ENCODE measurements around the gene GSS. TPM values are rescaled to one million over a fixed set of nuclear protein-coding genes. Genes with fewer than 3 reads are reported as not detected.

Gene GSS
- polyA plus RNA-seq, 1 experiment: 71.6 TPM

DNA sequence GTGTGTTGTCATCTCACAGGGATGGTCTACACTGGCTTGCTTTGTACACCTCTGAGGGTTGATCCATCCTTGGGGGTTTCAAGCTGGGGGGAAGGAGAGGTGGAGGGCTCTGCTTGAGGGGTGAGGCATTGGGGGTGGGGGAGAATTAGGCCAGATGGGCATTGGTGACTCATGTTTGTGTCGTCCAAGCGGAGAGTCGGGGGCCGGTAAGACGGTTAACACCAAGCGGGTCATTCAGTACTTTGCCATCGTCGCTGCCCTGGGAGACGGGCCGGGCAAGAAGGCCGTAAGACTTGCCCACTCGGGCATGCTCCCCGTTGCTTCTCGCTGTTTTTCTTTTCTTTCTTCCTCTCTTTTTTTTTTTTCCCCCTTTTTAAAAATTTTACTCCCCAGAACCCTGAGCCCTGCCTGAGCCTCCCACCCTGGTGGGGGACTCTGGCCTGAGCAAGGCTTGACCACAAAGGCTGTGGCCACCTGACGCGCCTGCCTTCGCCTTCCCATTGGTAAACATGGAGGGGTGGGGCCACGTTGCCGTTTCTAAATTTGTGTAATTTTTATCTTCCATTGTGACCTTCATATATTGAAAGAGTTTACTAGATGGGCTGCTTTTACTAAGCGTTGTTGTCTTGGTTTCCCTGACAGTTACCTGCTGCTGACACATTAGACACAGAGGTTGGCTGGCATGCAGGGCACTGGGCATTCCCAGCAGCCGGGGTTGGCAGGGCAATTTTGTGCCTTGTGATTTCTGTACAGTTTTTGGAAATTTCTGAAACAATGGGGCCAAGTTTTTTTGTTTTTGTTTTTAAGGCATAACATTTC, 26.9 kb upstream of the GSS start:
- ChIA-PET CTCF (no interaction called here), POLR2A (no interaction called here)
- no peak for DNase-seq (ENCODE audit: low read depth, low spot score)
- TF ChIP-seq, protein P1, sequence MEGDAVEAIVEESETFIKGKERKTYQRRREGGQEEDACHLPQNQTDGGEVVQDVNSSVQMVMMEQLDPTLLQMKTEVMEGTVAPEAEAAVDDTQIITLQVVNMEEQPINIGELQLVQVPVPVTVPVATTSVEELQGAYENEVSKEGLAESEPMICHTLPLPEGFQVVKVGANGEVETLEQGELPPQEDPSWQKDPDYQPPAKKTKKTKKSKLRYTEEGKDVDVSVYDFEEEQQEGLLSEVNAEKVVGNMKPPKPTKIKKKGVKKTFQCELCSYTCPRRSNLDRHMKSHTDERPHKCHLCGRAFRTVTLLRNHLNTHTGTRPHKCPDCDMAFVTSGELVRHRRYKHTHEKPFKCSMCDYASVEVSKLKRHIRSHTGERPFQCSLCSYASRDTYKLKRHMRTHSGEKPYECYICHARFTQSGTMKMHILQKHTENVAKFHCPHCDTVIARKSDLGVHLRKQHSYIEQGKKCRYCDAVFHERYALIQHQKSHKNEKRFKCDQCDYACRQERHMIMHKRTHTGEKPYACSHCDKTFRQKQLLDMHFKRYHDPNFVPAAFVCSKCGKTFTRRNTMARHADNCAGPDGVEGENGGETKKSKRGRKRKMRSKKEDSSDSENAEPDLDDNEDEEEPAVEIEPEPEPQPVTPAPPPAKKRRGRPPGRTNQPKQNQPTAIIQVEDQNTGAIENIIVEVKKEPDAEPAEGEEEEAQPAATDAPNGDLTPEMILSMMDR (IDR thresholded peaks at IDR 0.05; ENCODE audit: low read depth, low read length): no peak
- Histone ChIP-seq H3K9me3 (ENCODE audit: control insufficient read depth, insufficient read depth, low read length) (no peaks in the 10 kb centered on the region; the same call in 1 of the 2 replicates), H3K4me3 (ENCODE audit: low read depth, low read length) (no peak overlapping the region), H3K27me3 (ENCODE audit: control insufficient read depth, insufficient read depth, low read length) (peaks cover 16% of the 10 kb centered on the region), H3K27ac (ENCODE audit: low read depth, low read length) (no peak overlapping the region)

DNA sequence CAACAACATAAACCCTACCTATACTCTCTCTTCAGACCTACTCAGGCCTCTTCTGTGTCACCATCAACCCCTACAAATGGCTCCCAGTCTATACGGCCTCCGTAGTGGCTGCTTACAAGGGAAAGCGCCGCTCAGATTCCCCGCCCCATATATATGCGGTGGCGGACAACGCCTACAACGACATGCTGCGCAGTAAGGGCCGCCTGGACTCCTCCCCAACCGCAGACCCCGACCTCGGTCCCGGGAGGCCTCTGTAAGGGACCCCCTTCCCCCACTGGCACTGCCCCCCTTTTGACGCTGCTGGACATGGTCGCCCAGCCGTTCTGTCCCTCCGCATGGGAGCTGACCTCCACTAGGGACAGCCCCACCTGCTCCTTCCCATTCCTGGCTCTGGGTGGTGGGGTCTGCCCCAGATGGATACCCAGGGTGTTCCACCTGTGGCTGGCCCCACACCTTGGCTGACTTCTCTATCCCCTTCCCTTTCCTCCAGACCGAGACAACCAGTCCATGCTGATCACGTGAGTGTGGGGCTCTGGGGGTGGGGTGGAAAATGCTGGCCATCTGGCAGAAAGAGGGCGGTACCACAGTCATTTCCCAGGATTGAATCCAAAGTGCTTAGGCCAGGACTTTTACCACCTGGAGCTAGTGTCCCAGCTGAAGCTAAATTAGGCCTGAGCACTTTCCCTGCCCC, 25.1 kb upstream of the GSS start:
- no peaks in the 10 kb centered on the region; the same call in 1 of the 2 replicates for H3K9me3 ChIP-seq (ENCODE audit: control insufficient read depth, insufficient read depth, low read length)
- CTCF ChIA-PET: no interaction called here
- TF ChIP-seq, protein P1 (IDR thresholded peaks at IDR 0.05; ENCODE audit: low read depth, low read length): no peak
- H3K27ac ChIP-seq (ENCODE audit: low read depth, low read length): no peak overlapping the region
- POLR2A ChIA-PET: no interaction called here
- H3K27me3 ChIP-seq (ENCODE audit: control insufficient read depth, insufficient read depth, low read length): peaks cover 13% of the 10 kb centered on the region
- no peak overlapping the region for H3K4me3 ChIP-seq (ENCODE audit: low read depth, low read length)
- no peak for DNase-seq (ENCODE audit: low read depth, low spot score)

DNA sequence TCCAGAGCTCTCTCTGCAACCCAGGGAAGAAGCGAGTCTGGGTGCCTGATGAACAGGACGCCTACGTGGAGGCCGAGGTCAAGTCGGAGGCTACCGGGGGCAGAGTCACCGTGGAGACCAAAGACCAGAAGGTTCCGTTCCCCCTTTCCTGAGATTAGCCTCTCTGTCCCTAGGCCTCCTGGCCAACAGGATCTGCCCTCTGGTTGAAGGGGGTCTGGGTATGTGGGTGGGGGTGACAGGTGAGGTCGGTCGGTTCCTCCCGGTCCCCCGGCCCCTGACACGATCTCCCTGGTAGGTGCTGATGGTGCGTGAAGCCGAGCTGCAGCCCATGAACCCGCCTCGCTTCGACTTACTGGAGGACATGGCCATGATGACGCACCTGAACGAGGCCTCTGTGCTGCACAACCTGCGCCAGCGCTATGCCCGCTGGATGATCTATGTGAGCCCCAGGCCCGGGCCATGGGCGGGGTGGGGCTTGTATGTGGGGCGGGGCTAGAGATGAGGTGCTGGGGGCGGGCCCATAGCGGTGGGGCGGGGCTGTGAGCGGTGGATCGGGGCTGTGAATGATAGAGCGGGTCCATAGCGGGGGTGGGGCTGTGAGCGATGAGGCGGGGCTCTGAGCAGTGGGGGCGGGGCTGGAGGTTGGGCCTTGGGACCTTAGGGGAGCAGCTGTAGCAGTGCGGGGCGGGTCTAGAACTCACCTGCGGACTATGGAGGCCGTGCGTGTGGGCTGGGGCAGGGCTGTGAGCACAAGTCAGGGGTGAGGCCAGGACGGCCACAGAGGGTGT, 24.0 kb upstream of the GSS start:
- ChIA-PET CTCF (no interaction called here), POLR2A (no interaction called here)
- TF ChIP-seq, protein P1 (IDR thresholded peaks at IDR 0.05; ENCODE audit: low read depth, low read length): no peak
- H3K27me3 ChIP-seq (ENCODE audit: control insufficient read depth, insufficient read depth, low read length): peaks cover 11% of the 10 kb centered on the region
- no peaks in the 10 kb centered on the region; the same call in 1 of the 2 replicates for H3K9me3 ChIP-seq (ENCODE audit: control insufficient read depth, insufficient read depth, low read length)
- H3K27ac ChIP-seq (ENCODE audit: low read depth, low read length): no peak overlapping the region
- no peak for DNase-seq (ENCODE audit: low read depth, low spot score)
- no peak overlapping the region for H3K4me3 ChIP-seq (ENCODE audit: low read depth, low read length)

DNA sequence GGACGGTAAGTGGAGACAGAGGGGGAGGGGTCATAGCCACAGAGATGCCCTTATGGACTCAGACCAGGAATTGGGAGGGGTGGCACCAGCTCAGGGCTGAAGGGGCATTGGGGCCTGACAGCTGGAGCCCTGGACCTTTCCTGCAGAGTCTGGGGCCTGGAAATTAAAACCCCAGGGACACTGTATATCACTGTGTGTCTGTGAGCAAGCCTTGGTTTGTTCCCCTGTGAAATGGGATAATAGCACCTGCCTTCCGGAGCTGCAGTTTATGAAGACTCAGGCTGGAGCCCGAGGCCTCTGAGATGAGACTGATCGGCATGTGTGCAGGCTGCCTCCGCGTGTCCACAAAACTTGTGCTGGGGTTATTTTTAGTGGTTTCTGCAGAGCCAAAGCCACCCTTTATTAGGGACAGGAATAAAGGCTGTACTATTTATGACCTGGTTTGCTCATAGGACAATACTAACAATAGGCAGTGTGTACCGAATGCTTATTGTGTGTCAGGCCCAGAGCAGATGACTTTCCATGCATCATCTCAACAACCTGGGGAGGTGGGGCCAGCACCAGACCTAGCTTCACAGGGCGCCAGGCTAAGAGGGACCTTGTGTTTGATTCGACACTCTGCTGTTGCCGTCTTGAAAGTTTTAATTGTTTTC, 22.6 kb upstream of the GSS start:
- TF ChIP-seq, protein P1 (IDR thresholded peaks at IDR 0.05; ENCODE audit: low read depth, low read length): no peak
- no peak for DNase-seq (ENCODE audit: low read depth, low spot score)
- ChIA-PET CTCF (no interaction called here), POLR2A (no interaction called here)
- Histone ChIP-seq H3K27me3 (ENCODE audit: control insufficient read depth, insufficient read depth, low read length) (peaks cover 3% of the 10 kb centered on the region), H3K27ac (ENCODE audit: low read depth, low read length) (no peak overlapping the region), H3K9me3 (ENCODE audit: control insufficient read depth, insufficient read depth, low read length) (no peaks in the 10 kb centered on the region; the same call in 1 of the 2 replicates), H3K4me3 (ENCODE audit: low read depth, low read length) (no peak overlapping the region)

All from AG04450 (cell line).